T1000 (cell line): ENCODE measurements around the gene SYNJ2.

Experiments
- DNase-seq: peaks from one replicate; lab custom pipeline; 2025; ENCODE audit warnings: mixed read lengths; lab: John Stamatoyannopoulos, UW

The SYNJ2 gene

GRCh38 chr6:158026901-158027589 is 45.4 kb downstream of the SYNJ2 start:
- DNase-seq, result no peak

GRCh38 chr6:158027590-158028285 is 46.1 kb downstream of the SYNJ2 start:
- DNase-seq, result no peak

- DNase-seq, result no peak
These were observed 46.8 kb downstream of the SYNJ2 start for GRCh38 chr6:158028421-158028820.

- DNase-seq, result no peak
These were observed 47.2 kb downstream of the SYNJ2 start for GRCh38 chr6:158028876-158029275.

- DNase-seq, result no peak
These were observed 48.1 kb downstream of the SYNJ2 start for GRCh38 chr6:158029668-158030230.

GRCh38 chr6:158030380-158031300 is 49.0 kb downstream of the SYNJ2 start:
- DNase-seq, result peak; percentile 43

GRCh38 chr6:158031381-158032353 is 50.0 kb downstream of the SYNJ2 start:
- peak; percentile 82 for DNase-seq

- DNase-seq, result no peak
These were observed 50.7 kb downstream of the SYNJ2 start for GRCh38 chr6:158032354-158032733.

GRCh38 chr6:158033077-158033750 is 51.6 kb downstream of the SYNJ2 start:
- DNase-seq, result no peak

- DNase-seq, result no peak
These were observed 52.4 kb downstream of the SYNJ2 start for GRCh38 chr6:158033751-158034702.

- DNase-seq, result no peak
These were observed 54.6 kb downstream of the SYNJ2 start for GRCh38 chr6:158036261-158036660.

GRCh38 chr6:158037021-158037420 is 55.4 kb downstream of the SYNJ2 start:
- no peak for DNase-seq

- DNase-seq, result no peak
These were observed 56.1 kb downstream of the SYNJ2 start for GRCh38 chr6:158037771-158038170.

GRCh38 chr6:158038291-158039177 is 56.9 kb downstream of the SYNJ2 start:
- no peak for DNase-seq

- DNase-seq, result no peak
These were observed 57.5 kb downstream of the SYNJ2 start for GRCh38 chr6:158039178-158039557.

- no peak for DNase-seq
These were observed 57.9 kb downstream of the SYNJ2 start for GRCh38 chr6:158039571-158040050.

GRCh38 chr6:158040051-158040803 is 58.6 kb downstream of the SYNJ2 start:
- peak; percentile 74 for DNase-seq
